A673 (cell line): ENCODE results near the gene A3GALT2.

Source experiments
- EZH2 ChIP-seq: fragments of 200-600 bp; sonication (generic); IDR thresholded peaks from 2 replicates; pipeline ENCODE4 v1.6.1; 2017; ENCODE audit warnings: borderline replicate concordance, low read depth, mild to moderate bottlenecking, mixed read lengths, antibody characterized with exemption, low read length; ENCODE audit not compliant: poor library complexity, severe bottlenecking
- TF ChIP-seq, protein P1 (sequence below): fragments of 300-800, 200-600 bp; sonication (generic); conservative IDR thresholded peaks from 2 replicates; pipeline ENCODE4 v1.5.1; 2017; ENCODE audit warnings: low read depth, mild to moderate bottlenecking, antibody characterized with exemption, low read length, moderate library complexity, mixed read lengths

DNA sequence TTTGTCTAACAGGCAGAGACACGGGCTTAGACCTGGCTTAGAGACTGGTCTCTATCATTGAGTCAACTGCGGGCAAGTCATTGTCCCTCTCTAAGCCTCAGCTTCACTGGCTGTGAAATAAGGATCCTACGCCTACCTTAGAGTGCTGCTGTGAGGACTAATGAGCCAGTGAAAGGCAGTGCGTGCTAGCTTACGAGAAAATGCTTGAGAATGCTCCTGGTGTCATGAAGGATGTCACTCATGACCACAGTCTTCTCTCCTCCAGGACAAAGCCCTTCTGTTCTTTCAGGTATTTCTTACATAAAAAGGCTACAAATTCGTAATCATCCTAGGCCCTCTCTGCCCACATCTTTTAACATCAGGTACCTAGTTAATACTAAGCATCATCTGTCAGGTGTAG lies 16.5 kb upstream of the A3GALT2 start:
- TF ChIP-seq, protein P1, sequence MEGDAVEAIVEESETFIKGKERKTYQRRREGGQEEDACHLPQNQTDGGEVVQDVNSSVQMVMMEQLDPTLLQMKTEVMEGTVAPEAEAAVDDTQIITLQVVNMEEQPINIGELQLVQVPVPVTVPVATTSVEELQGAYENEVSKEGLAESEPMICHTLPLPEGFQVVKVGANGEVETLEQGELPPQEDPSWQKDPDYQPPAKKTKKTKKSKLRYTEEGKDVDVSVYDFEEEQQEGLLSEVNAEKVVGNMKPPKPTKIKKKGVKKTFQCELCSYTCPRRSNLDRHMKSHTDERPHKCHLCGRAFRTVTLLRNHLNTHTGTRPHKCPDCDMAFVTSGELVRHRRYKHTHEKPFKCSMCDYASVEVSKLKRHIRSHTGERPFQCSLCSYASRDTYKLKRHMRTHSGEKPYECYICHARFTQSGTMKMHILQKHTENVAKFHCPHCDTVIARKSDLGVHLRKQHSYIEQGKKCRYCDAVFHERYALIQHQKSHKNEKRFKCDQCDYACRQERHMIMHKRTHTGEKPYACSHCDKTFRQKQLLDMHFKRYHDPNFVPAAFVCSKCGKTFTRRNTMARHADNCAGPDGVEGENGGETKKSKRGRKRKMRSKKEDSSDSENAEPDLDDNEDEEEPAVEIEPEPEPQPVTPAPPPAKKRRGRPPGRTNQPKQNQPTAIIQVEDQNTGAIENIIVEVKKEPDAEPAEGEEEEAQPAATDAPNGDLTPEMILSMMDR, result no peak
- no peak for TF ChIP-seq EZH2
